Endometrial microvascular endothelial cells (primary cell): ENCODE results near the gene CACNG3. TPM values are rescaled to one million over a fixed set of nuclear protein-coding genes. Genes with fewer than 3 reads are reported as not detected.
"Not testable (repeated sequence)": the region's sequence is repeated elsewhere in the genome, so short reads cannot be mapped to it uniquely, and the experiment has no call there.

ENCODE experiments used
- in situ Hi-C: cut with HindIII; loops from 2 replicates; pipeline ENCODE4 v1.10.0; 2017; ENCODE audit warnings: low sequenced_read_pairs, low pct_unique_long_range_greater_than_20kb; ENCODE audit errors: inconsistent ontology term
- total RNA-seq: library from RNA; depleted of rRNA; stranded (reverse); fragments of >200 nt; gene quantifications from one replicate; pipeline ENCODE4 v1.2.3, GENCODE V29; 2015; ENCODE audit errors: inconsistent ontology term

Gene CACNG3
- not detected for total RNA-seq

DNA sequence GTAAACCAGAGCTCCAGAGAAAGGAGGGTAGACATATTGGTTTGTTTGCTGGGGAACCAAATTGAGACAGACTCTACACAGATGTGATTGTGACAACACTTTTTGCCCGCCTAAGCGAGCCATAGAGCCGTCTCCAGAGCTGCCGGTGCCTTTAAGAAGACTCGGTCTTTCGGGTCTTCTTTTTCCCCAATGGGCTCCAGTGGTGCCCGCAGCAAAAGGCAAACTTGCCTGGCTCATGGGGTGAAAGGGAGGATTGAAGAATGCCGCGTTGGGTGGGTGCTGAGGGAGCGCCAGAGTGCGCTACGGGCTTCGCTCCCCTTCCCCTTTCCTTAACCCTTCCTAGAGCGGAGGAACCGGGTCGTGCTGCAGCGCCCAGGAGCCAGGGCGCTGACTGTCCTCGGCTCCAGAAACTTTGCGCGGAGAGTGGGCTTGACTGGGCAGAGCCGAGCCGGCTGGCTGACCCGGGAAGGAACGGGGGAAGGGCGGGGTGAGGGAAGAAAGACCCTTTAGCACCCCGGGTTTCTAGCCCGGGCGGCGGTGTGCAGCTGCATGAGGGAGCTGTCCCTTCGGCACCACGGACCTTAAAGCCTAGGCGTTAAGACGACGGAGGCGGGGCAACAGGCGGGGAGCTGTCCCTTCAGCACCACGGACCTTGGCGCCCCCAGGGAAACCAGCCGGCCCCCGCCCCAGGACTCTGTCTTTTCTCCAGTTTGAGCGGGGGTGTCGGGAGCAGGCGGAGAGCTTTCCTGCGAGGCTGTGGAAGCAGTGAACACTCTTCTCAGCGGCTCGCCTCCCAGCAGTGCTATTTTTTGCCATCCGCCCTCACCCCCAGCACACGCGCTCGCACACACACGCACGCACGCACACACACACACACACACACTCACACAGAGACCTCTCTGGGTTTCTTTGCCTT lies at the start of gene CACNG3:
Gene CACNG3, plus strand, starts transcription at position 880 of the 916 bp plus-strand sequence. CDS start 420 bp downstream, outside the sequence.
- in situ Hi-C loops, result no loop called here

DNA sequence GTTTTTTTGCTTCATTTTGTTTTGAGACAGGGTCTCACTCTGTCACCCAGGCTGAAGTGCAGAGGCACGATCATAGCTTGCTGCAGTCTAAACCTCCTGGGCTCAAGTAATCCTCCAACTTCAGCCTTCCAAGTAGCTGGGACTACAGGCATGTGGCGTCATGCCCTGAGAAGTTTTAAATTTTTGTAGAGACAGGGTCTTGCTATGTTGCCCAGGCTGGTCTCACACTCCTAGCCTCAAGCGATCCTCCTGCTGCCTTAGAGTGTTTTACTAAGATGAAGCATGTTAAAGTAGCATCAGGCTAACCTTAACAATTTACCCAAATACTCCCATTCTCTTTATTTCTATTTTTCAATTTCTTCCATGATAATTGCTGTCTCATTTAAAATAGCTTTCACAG lies 49.2 kb upstream of the CACNG3 start:
- in situ Hi-C loops, result no loop called here

DNA sequence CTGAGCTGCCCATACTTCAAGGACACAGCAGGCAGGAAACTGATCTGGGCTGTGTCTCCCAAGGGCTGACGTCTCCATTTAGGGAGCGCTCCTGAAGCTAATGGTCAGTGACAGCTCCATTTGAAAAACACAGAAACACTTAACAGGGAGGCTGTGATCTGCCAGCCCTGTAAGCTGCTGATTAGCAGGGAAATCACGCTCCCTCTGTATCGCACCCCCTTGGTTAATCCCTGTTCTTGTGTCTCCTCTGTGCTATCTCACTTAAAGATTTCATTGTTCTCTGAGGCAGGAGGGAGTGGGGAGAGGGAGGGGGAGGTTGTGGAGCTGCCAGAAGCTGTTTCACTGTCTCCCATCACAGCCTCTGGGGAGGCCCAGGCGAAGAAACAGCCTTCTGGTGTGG lies 47.4 kb upstream of the CACNG3 start:
- in situ Hi-C loops, result no loop called here

DNA sequence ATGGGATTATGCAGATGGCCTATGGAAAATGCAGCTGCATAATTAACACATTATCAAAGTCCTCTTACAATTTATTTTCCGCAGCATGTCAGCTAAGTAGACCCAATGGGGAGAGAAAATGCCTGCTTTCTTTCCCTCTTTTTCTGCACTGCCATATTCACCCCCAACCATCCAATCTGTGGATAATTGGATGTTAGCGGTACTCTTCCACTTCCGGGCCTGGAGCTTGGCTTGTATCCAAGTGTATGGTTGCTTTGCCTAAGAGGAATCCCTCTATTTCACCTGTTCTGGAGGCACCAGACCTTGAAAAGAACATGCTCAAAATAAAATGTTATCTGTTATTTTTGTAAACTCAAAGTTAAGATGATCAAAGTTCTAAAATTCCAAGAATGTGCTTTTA lies 41.1 kb upstream of the CACNG3 start:
- in situ Hi-C loops, result no loop called here

DNA sequence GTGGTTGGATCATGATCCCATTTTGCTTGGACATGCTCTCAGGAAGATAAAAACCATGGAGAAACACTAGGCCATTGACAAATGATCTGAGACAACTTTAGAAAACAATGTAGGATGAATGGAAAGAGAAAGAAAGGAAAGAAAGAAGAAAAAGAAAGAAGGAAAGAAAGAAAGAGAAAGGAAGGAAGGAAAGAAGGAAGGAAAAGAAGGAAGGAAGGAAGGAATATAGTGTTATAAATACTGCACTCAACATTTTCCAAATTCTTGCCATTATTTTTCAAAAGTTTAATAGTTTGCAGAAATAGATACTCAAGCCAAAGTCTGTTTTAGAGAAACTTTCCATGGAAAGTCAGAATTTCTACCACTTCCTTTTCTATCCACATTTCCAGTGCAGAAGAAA lies 39.2 kb upstream of the CACNG3 start:
- in situ Hi-C loops, result no loop called here

DNA sequence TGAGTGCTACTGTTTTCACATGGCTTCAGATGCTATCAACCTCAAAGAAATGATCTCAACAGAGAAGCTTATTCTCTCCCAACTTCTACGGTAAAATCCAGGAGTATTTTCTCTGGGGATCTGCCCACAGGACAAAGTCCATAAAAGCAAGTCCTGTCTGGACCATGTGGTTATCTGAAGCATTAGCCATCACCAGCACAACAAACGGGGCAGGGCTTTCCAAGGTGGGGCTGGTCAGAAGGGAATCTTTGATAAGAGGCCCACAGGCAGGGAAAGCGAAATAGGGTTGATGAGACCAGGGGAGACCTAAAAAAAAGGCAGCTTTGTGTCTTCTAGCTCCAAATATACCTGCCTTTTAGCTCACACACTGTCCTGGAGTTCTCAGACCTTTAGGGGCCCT lies 38.7 kb upstream of the CACNG3 start:
- in situ Hi-C loops, result no loop called here

DNA sequence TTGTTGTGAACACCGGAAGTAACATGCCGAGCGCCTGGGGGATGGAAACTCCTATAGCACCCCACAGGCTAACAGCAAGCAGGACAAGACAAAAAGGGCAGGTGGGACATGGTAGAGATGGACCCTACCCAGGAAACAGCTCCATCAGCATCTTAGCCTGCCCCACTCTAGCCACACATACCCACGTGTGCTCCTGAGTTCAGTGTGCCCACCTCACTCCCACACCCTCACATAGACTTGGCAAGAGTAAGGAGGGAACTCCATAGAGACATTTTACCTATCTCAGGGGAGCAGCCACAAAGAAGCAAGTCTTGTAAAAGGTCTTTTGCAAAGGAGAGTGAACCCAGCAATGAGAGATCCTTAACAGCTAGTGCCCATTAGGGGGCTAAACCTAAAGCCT lies 37.8 kb upstream of the CACNG3 start:
- in situ Hi-C loops, result no loop called here

DNA sequence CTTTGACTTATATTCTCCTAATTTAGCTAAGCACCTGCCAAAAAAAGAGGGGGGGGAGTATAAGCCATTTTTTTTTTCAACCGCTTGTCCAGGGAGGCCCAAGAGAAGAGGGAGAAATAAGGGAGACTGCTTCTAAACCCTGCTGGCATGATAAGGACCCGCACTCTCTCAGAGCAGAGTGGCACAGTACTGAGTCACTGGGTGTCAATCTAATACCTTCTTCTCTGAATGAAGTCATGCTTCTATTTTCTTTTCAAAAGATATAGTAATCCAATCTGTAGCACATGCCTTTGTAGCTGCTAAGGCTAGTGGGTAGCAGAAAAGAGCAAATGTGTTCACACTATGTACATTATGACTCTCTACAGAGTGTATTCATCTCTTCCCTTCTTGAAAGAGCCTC lies 34.9 kb upstream of the CACNG3 start:
- in situ Hi-C loops, result no loop called here

DNA sequence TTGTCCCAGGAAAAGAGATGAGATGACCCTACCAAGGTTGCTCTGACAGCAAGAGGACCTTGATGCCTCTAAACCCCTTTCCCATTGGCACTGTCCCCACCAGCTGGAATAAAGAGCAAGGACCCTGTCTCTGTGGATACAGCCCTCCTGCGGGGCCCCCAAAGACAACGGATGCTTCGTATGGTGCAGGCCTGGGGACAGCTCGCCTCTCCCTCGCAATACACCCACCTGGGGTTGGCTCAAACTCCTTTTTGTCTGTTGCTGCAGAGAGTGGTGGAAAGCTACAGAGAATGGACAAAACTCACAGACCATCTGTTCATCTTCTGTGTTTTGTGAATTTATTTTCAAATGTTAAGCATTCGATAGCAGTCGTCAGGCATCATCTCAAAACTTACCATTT lies 27.6 kb upstream of the CACNG3 start:
- in situ Hi-C loops, result no loop called here

DNA sequence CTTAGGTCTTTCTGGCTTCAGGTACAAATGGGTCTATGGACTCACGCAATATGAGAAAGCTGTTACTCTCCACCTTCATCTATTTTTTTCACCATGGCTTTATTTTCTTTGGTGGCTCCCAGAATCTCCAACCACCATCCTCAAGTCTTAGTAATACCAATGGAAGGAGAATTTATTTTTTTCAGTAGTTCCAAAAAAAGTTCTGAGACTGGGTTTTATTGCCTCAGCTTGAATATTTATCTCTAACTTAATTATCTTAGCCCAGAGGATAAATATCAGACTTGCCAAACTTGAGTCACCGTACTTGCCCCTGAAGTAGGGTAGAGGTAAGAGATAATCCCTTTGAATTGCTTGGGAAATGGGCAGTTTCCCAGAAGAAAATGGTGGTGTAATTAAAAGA lies 23.2 kb upstream of the CACNG3 start:
- in situ Hi-C loops, result no loop called here

DNA sequence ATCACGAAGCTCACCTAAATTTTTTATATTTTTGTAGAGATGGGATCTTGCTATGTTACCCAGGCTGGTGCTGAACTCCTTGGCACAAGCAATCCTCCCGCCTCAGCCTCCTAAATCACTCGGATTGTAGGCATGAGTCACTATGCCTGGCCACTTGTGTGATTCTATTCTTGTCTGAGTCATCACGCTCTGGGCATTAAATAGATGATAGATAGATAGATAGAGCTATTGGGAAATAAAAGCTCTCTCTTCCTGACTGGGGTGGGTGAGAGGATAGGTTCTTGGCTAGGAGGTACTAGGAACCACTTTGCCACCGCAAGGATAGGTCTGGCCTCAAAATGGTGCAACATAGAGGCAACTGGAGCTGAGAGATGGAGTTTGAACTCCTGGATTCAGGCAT lies 21.4 kb upstream of the CACNG3 start:
- in situ Hi-C loops, result no loop called here

DNA sequence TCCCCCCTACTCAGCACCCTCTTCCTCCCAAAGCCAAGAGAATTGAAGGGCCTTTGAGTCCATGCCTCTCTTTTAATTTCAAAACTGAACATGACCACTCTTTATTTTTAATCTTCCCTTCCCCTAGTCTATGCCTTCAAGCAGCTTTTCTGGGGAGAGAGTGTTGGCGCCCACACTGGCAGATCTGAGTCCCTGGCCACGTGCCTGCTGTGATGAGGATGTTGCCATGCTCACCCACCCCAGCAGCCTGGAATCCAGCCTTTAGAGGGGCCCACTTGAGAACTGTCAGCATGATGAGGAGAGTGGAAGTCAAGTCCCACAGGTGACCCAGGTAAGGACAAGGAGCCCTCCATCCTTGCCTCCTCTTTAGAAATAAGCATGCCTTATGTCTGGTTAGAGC lies 20.3 kb upstream of the CACNG3 start:
- in situ Hi-C loops, result no loop called here

DNA sequence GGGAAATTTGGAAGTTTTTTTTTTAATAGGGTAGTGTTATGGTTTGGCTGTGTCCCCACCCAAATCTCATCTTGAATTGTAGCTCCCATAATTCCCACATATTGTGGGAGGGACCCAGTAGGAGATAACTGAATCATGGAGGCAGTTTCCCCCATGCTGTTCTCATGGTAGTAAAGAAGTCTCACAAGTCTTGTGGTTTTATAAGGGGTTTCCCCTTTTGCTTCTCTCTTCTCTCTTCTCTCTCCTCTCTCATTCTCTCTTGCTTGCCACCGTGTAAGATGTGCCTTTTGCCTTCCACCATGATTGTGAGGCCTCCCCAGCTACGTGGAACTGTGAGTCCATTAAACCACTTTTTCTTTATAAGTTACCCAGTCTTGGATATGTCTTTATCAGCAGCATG lies 17.3 kb upstream of the CACNG3 start:
- in situ Hi-C loops, result not testable (repeated sequence)

DNA sequence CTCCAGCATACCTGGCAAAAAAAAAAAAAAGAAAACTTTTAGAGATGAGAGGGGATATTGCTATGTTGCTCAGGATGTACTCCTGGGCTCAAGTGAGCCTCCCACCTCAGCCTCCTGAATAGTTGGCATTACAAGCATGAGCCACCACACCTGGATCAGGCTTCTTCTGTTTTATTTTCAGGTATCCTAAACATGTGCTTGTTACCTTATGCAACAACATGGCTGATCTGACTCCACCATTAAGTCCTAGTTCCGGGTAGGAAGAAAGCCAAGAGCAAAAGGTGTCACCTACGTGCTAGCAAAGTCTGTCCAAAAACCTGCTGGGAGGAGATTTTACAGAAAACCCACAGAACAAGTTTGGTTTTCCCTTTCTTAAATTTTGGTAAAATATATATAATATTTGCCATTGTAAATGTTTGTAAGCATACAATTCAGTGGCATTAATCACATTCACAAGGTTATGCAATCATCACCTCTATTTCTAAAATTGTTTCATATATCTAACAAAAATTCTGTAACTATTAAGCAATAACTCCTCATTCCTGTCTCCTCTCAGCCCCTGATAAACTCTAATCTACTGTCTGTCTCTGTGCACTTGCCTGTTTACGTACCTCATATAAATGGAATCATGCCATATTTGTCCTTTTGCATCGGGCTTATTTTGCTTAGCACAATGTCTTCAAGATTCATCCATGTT lies 9.1 kb upstream of the CACNG3 start:
- in situ Hi-C loops, result no loop called here

DNA sequence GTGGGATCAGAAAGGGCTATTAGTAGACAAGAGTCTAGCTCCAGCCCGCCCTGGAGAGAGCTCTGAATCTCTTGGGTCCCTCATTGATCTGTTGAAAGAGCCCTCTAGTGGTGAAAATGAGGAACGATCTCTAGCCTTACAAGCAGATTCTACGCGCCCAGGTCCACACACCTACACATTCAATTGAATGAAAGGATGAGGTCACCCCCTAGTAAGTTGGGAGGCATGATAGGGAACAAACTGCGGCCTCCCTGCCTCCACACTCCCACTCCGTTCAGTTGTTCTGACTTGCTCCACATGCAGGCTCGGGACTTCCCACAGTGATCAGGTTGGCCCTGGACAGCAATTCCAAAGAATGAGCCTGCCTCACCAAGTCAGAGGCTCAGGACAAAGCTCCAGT lies 2.9 kb upstream of the CACNG3 start:
- in situ Hi-C loops, result no loop called here

DNA sequence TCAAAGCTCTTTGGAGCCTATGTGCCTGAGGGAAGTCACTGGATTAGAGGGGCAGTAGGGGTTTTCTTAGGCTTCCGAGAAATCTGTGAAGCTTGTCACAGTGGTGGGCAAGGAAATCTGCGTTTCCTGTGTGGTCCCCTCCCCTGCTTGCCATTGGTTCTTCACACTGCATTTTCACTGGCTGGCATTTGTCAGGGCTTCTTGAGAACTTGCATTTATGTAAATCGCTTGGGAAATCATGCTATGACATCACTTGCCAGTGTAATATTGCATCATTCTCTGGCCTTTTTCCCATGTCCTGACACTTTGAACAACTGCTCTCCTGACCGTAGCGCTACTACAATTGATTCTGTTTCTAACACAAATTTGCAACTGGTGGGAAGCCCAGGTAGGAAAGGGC lies 1.8 kb downstream of the CACNG3 start:
- in situ Hi-C loops, result no loop called here

DNA sequence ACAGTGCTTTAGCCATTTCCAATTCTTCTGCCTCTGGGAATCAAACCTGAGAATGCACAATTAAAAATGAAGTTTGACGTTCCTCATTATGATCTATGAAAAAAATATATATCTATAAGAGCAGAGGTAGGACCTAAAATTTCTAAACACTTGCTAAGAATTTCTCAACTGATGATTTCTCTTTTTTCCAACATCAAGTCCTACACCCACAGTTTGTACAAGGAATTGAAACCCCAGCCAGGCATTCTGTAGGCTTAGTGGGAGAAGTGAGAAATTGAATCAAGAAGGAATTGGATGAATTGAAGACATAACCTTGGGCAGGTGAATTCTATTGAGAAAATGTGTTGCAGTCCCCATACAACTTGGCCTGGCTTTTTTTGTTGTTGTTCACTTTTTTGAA lies 2.7 kb downstream of the CACNG3 start:
- in situ Hi-C loops, result no loop called here

DNA sequence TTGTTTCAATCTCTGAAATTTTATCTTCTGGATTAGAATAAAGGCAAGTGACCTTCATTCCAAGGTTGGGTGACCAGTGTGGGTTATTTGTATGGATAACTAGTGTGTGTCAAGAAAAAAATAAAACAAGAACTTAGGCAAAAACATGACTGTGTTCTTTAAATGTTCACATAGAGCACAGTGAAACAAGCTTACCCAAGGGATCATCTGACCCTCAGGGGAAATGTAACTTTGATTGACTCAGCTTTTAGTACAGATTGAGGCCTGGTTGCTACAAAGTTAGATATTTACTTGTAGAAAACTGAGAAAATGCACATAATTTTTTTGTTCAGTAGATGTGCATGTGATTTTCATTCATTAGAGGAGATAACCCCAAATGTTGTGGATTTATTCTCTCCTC lies 6.7 kb downstream of the CACNG3 start:
- in situ Hi-C loops, result no loop called here

DNA sequence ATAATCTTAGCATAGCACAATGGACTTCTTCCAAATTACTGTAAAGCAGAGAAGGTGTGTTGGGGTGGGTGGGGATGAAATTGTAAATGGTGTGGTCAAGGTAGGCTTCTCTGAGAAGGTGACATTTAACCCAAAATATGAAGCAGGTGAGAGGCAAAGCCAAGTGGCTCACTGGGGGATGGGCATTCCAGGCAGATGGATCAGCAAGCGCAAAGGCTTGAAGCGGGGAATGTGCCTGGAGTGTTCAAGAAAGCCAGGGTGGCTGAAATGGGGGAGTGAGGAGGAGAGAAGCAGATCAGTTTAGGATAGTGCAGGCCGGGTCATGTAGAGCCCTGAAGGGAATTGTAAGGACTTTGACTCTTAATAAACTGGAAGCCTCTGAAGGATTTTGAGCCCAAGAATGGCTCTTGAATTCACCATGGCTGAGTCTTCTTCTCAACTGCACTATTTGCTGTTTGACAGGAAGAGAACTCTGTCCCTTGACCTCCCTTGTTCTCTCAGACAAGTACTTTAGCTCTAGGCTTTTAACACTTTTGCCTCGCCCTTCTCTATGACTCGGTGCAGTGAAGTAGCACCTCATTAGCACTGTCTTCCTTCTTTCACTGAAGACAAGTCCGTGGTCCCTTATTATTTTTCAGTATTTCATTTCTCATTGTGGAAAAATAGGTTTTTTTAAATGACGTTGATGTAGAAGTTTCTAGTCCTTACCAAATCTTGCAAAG lies 14.7 kb downstream of the CACNG3 start:
- in situ Hi-C loops, result no loop called here

DNA sequence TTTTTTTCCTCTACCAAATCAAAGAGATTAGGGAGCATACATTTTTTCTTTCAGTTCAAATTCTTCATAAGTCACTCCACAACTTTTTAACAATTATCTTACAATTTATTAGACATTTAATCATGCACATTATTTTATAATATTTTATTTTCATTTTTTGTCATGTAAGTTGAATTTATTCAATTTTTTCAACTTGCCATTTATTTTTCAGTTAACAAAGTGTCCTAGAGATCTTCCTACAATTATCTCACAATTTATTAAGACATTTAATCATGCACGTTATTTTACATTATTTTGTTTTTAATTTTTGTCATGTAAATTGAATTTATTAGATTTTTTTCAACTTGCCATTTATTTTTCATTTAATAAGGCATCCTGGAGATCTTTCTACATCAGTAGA lies 16.2 kb downstream of the CACNG3 start:
- in situ Hi-C loops, result no loop called here
